ENCODE data around the gene CFAP58.
"Not testable (repeated sequence)": the region's sequence is repeated elsewhere in the genome, so short reads cannot be mapped to it uniquely, and the experiment has no call there.

Gene CFAP58

GRCh38 chr10:104434601-104435000 lies 81.0 kb downstream of the CFAP58 start:
- DNase-seq (ENCODE audit: low spot score) = no peak

GRCh38 chr10:104435822-104436221 lies 82.2 kb downstream of the CFAP58 start:
- no peak for DNase-seq (ENCODE audit: low spot score)

- DNase-seq (ENCODE audit: low spot score) = no peak
Observed at GRCh38 chr10:104437226-104437625, 83.6 kb downstream of the CFAP58 start.

- DNase-seq (ENCODE audit: low spot score) = no peak
Observed at GRCh38 chr10:104440221-104440620, 86.6 kb downstream of the CFAP58 start.

- no peak for DNase-seq (ENCODE audit: low spot score)
Observed at GRCh38 chr10:104441329-104442000, 87.8 kb downstream of the CFAP58 start.

GRCh38 chr10:104445359-104445758 lies 91.7 kb downstream of the CFAP58 start:
- no peak for DNase-seq (ENCODE audit: low spot score)

GRCh38 chr10:104446151-104446550 lies 92.5 kb downstream of the CFAP58 start:
- DNase-seq (ENCODE audit: low spot score) = no peak

- DNase-seq (ENCODE audit: low spot score) = no peak
Observed at GRCh38 chr10:104447331-104447730, 93.7 kb downstream of the CFAP58 start.

GRCh38 chr10:104447906-104448305 lies 94.3 kb downstream of the CFAP58 start:
- DNase-seq (ENCODE audit: low spot score) = no peak

GRCh38 chr10:104449391-104449790 lies 95.8 kb downstream of the CFAP58 start:
- no peak for DNase-seq (ENCODE audit: low spot score)

- DNase-seq (ENCODE audit: low spot score) = no peak
Observed at GRCh38 chr10:104450490-104450889, 96.9 kb downstream of the CFAP58 start.

GRCh38 chr10:104450954-104451353 lies 97.3 kb downstream of the CFAP58 start:
- no peak for DNase-seq (ENCODE audit: low spot score)

- no peak for DNase-seq (ENCODE audit: low spot score)
Observed at GRCh38 chr10:104452977-104453376, 99.3 kb downstream of the CFAP58 start.

GRCh38 chr10:104456802-104457542 lies 103.3 kb downstream of the CFAP58 start:
- no peak for DNase-seq (ENCODE audit: low spot score)

- no peak for DNase-seq (ENCODE audit: low spot score)
Observed at GRCh38 chr10:104457543-104457828, 103.9 kb downstream of the CFAP58 start.

- DNase-seq (ENCODE audit: low spot score) = not testable (repeated sequence)
Observed at GRCh38 chr10:104465575-104465974, 111.9 kb downstream of the CFAP58 start.

- DNase-seq (ENCODE audit: low spot score) = not testable (repeated sequence)
Observed at GRCh38 chr10:104468818-104469217, 115.2 kb downstream of the CFAP58 start.

- no peak for DNase-seq (ENCODE audit: low spot score)
Observed at GRCh38 chr10:104472505-104472904, 118.9 kb downstream of the CFAP58 start.

GRCh38 chr10:104472957-104473745 lies 119.5 kb downstream of the CFAP58 start:
- no peak for DNase-seq (ENCODE audit: low spot score)

GRCh38 chr10:104478380-104478779 lies 124.7 kb downstream of the CFAP58 start:
- DNase-seq (ENCODE audit: low spot score) = no peak

- no peak for DNase-seq (ENCODE audit: low spot score)
Observed at GRCh38 chr10:104479906-104480593, 126.4 kb downstream of the CFAP58 start.

- DNase-seq (ENCODE audit: low spot score) = no peak
Observed at GRCh38 chr10:104480797-104481196, 127.2 kb downstream of the CFAP58 start.

All from CD4-positive, alpha-beta T cell treated with Interleukin-2 at 100 ng/mL for 4 hours (primary cell).